Measurements from ENCODE around the gene TEN1. TPM values are rescaled to one million over a fixed set of nuclear protein-coding genes. Genes with fewer than 3 reads are reported as not detected.

Gene TEN1
- total RNA-seq, 1 experiment from 2014 or later, result 58.3 TPM

DNA sequence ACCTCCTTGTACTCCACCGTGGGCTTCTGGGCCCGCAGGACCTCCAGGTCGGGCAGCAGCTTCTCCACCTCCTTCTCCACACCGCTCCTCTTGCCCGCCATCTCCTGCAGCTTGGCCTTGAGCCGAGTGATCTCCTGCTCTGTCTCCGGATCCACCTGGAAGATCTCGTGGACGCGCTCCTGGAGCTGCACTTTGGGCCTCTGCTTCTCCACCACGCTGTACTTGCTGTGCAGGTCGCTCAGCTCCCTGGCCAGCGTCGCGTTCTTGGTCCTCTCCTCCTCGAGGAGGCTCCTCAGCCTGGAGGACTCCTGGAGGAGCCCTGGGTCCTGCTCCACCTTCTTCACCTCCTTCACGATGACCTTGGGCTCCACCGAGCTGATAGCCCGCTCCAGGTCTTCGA lies 30.4 kb downstream of the TEN1 start:
- H3K4me3 ChIP-seq (ENCODE audit: low read length), result no peak overlapping the region
- no peaks in the 10 kb centered on the region for H3F3A ChIP-seq (ENCODE audit: low read length, unreplicated experiment)
- H3K27ac ChIP-seq (ENCODE audit: low read length), result no peak overlapping the region
- CTCF ChIA-PET, result interaction anchor here (1.1 kb wide), 1 partner anchor 63 kb away, joined by 4 read pairs; the partner anchor contains the start of gene SRP68
- H3K4me1 ChIP-seq (ENCODE audit: insufficient read depth, low read length), result no peaks in the 10 kb centered on the region
- H3K79me2 ChIP-seq (ENCODE audit: low read length), result no peaks in the 10 kb centered on the region
- intact Hi-C loops (cut with micrococcal nuclease), result no loop called here
- no peak overlapping the region for H2AFZ ChIP-seq (ENCODE audit: low read length)
- TF ChIP-seq EZH2 (IDR thresholded peaks at IDR 0.05; ENCODE audit: low read length, unreplicated experiment), result no peak
- TF ChIP-seq CTCF (conservative IDR thresholded peaks at IDR 0.05; ENCODE audit: low read depth, low read length), result no peak
- TF ChIP-seq EZH2phosphoT487 (IDR thresholded peaks at IDR 0.05; ENCODE audit: borderline replicate concordance, low read length), result no peak
- DNase-seq, result no peak
- no peak overlapping the region for H3K4me2 ChIP-seq (ENCODE audit: low read length)
- no peak overlapping the region for H3K9ac ChIP-seq (ENCODE audit: low read length)
- ATAC-seq, result no peak
- H3K9me2 ChIP-seq (replicated peaks; ENCODE audit: low read length), result no peaks in the 10 kb centered on the region
- H3K9me3 ChIP-seq (ENCODE audit: low read length), result no peaks in the 10 kb centered on the region
- BruUV-seq (replicated peaks), result TSS peak; percentile 18
- no peaks in the 10 kb centered on the region for H3K27me3 ChIP-seq (ENCODE audit: low read length)
- POLR2A ChIA-PET (ENCODE audit: unreplicated experiment), result no interaction called here
- H3K36me3 ChIP-seq (ENCODE audit: low read depth, low read length), result peaks cover 24% of the 10 kb centered on the region; the same call in 1 of the 2 replicates
- H4K20me1 ChIP-seq (ENCODE audit: low read length), result no peaks in the 10 kb centered on the region

- TF ChIP-seq EZH2 (IDR thresholded peaks at IDR 0.05; ENCODE audit: low read length, unreplicated experiment) (no peak), CTCF (conservative IDR thresholded peaks at IDR 0.05; ENCODE audit: low read depth, low read length) (no peak), EZH2phosphoT487 (IDR thresholded peaks at IDR 0.05; ENCODE audit: borderline replicate concordance, low read length) (no peak)
- Histone ChIP-seq H3K79me2 (ENCODE audit: low read length) (no peaks in the 10 kb centered on the region), H3K9me2 (replicated peaks; ENCODE audit: low read length) (no peaks in the 10 kb centered on the region), H3K9me3 (ENCODE audit: low read length) (no peaks in the 10 kb centered on the region), H3K27me3 (ENCODE audit: low read length) (no peaks in the 10 kb centered on the region), H3K4me3 (ENCODE audit: low read length) (no peak overlapping the region), H3K9ac (ENCODE audit: low read length) (no peak overlapping the region), H3F3A (ENCODE audit: low read length, unreplicated experiment) (no peaks in the 10 kb centered on the region), H3K4me2 (ENCODE audit: low read length) (no peak overlapping the region), H3K4me1 (ENCODE audit: insufficient read depth, low read length) (no peaks in the 10 kb centered on the region), H4K20me1 (ENCODE audit: low read length) (no peaks in the 10 kb centered on the region), H3K36me3 (ENCODE audit: low read depth, low read length) (peaks cover 25% of the 10 kb centered on the region; the same call in 1 of the 2 replicates), H2AFZ (ENCODE audit: low read length) (no peak overlapping the region), H3K27ac (ENCODE audit: low read length) (no peak overlapping the region)
- ChIA-PET CTCF (interaction anchor here (1.1 kb wide), 1 partner anchor 62 kb away, joined by 4 read pairs; the partner anchor contains the start of gene SRP68), POLR2A (ENCODE audit: unreplicated experiment) (no interaction called here)
- ATAC-seq (no peak), DNase-seq (peak; percentile 1)
- intact Hi-C loops (cut with micrococcal nuclease), result loop anchor here (5.0 kb wide), 1 partner anchor 287 kb away; no protein-coding TSS in a partner anchor
- no TSS peak for BruUV-seq (replicated peaks)
Observed at GRCh38 chr17:76009969-76010661, 31.1 kb downstream of the TEN1 start.

DNA sequence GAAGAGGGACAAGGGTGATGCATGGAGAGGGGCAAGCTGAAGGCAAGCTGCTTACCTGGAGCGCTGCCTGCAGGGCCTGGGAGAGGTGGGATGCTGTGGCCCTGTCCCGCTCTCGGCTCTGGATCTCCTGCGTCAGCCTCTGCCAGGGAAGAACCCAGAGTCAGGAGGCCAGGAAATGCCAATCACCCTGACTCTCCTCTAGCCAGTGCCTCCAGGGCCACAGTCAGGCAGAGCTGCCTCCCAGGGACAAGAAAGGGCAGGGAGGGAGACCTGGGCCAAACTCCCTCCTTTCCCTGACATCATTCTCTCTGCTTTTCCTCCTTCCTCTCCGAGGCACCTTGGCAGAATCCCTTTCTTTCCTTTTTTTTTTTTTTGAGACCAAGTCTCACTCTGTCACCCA lies 32.9 kb downstream of the TEN1 start:
- TF ChIP-seq EZH2 (IDR thresholded peaks at IDR 0.05; ENCODE audit: low read length, unreplicated experiment) (no peak), CTCF (conservative IDR thresholded peaks at IDR 0.05; ENCODE audit: low read depth, low read length) (no peak), EZH2phosphoT487 (IDR thresholded peaks at IDR 0.05; ENCODE audit: borderline replicate concordance, low read length) (no peak)
- Histone ChIP-seq H3K9me3 (ENCODE audit: low read length) (no peaks in the 10 kb centered on the region), H3K4me1 (ENCODE audit: insufficient read depth, low read length) (no peaks in the 10 kb centered on the region), H3K9ac (ENCODE audit: low read length) (no peak overlapping the region), H3K79me2 (ENCODE audit: low read length) (no peaks in the 10 kb centered on the region), H4K20me1 (ENCODE audit: low read length) (no peaks in the 10 kb centered on the region), H3K4me3 (ENCODE audit: low read length) (no peak overlapping the region), H3K36me3 (ENCODE audit: low read depth, low read length) (peaks cover 26% of the 10 kb centered on the region; the same call in 1 of the 2 replicates), H3K9me2 (replicated peaks; ENCODE audit: low read length) (no peaks in the 10 kb centered on the region), H3K27me3 (ENCODE audit: low read length) (no peaks in the 10 kb centered on the region), H3K4me2 (ENCODE audit: low read length) (no peak overlapping the region), H3K27ac (ENCODE audit: low read length) (no peak overlapping the region), H2AFZ (ENCODE audit: low read length) (no peak overlapping the region), H3F3A (ENCODE audit: low read length, unreplicated experiment) (no peaks in the 10 kb centered on the region)
- ATAC-seq (no peak), DNase-seq (no peak)
- ChIA-PET POLR2A (ENCODE audit: unreplicated experiment) (no interaction called here), CTCF (interaction anchor here (0.6 kb wide), 1 partner anchor 98 kb away, joined by 3 read pairs; no protein-coding TSS in a partner anchor)
- intact Hi-C loops (cut with micrococcal nuclease), result loop anchor here (5.0 kb wide), 1 partner anchor 285 kb away; no protein-coding TSS in a partner anchor
- no TSS peak for BruUV-seq (replicated peaks)
